Fibroblast of lung (primary cell): ENCODE measurements around the gene IGFLR1. TPM values are rescaled to one million over a fixed set of nuclear protein-coding genes. Genes with fewer than 3 reads are reported as not detected.

Source experiments
- DNase-seq, 2 donors: peaks; one replicate each; pipeline versions ENCODE4 v3.0.0 to v3.0.0-alpha.2; 2010; ENCODE audit warnings: low read depth in 2 of 2
- H2AFZ ChIP-seq: 2 replicates; pipeline ENCODE4 v1.5.1; 2012; ENCODE audit warnings: low read length, control low read depth, inconsistent platforms
- H3K27ac ChIP-seq: 2 replicates; pipeline ENCODE4 v1.5.1; 2011; ENCODE audit warnings: low read length, control low read depth; ENCODE audit not compliant: insufficient read depth
- H3K27me3 ChIP-seq: 2 replicates; pipeline ENCODE4 v1.5.1; 2011; ENCODE audit warnings: mild to moderate bottlenecking, low read length; ENCODE audit not compliant: control insufficient read depth, insufficient read depth
- H3K36me3 ChIP-seq: 2 replicates; pipeline ENCODE4 v1.5.1; 2011; ENCODE audit warnings: low read length; ENCODE audit not compliant: control insufficient read depth, insufficient read depth
- H3K4me1 ChIP-seq: 2 replicates; pipeline ENCODE4 v1.5.1; 2011; ENCODE audit warnings: low read length; ENCODE audit not compliant: control insufficient read depth, insufficient read depth; ENCODE audit errors: extremely low read depth
- H3K4me2 ChIP-seq: 2 replicates; pipeline ENCODE4 v1.5.1; 2011; ENCODE audit warnings: low read length, control low read depth; ENCODE audit not compliant: insufficient read depth; ENCODE audit errors: extremely low read depth
- H3K4me3 ChIP-seq, 4 experiments: fragments of 200-600 bp in 1 of 4; sonication (generic) in 1 of 4; replicated peaks in 1 of 4; 2 replicates each; pipeline ENCODE4 v1.5.1; 2011 to 2016; ENCODE audit warnings: low read length in 4 of 4, low read depth in 3 of 4, mild to moderate bottlenecking in 3 of 4, control low read depth in 2 of 4, inconsistent platforms in 1 of 4, mixed read lengths in 1 of 4; ENCODE audit not compliant: insufficient read depth in 1 of 4; ENCODE audit errors: control extremely low read depth in 1 of 4
- H3K79me2 ChIP-seq: 2 replicates; pipeline ENCODE4 v1.5.1; 2012; ENCODE audit warnings: mild to moderate bottlenecking, low read length, inconsistent platforms; ENCODE audit not compliant: control insufficient read depth, insufficient read depth
- H3K9ac ChIP-seq: 2 replicates; pipeline ENCODE4 v1.5.1; 2011; ENCODE audit warnings: mild to moderate bottlenecking, low read length, control low read depth; ENCODE audit not compliant: insufficient read depth
- H3K9me3 ChIP-seq: 2 replicates; pipeline ENCODE4 v1.5.1; 2012; ENCODE audit warnings: low read depth, low read length; ENCODE audit not compliant: control insufficient read depth, insufficient read depth
- H4K20me1 ChIP-seq: 2 replicates; pipeline ENCODE4 v1.5.1; 2011; ENCODE audit warnings: low read length; ENCODE audit not compliant: control insufficient read depth, insufficient read depth; ENCODE audit errors: extremely low read depth
- EZH2 ChIP-seq: IDR thresholded peaks from 2 replicates; pipeline ENCODE4 v1.5.1; 2012; ENCODE audit warnings: low read length, control low read depth, mild to moderate bottlenecking; ENCODE audit errors: missing control alignments
- polyA plus RNA-seq, 2 donors: library from polyadenylated mRNA; depleted of rRNA in 1 of 2; stranded (reverse) in 1 of 2; unstranded in 1 of 2; fragments of >200 nt; gene quantifications; 2 replicates each; pipeline ENCODE4 v1.2.1, GENCODE V29; 2011 to 2012; ENCODE audit warnings: missing spikeins in 1 of 2
- total RNA-seq: library from RNA; depleted of rRNA; stranded (reverse); fragments of >200 nt; gene quantifications from 2 replicates; pipeline ENCODE4 v1.2.1, GENCODE V29; 2014
- TF ChIP-seq, protein P1 (sequence below), 2 donors: IDR thresholded peaks in 1 of 2; conservative IDR thresholded peaks in 1 of 2; 1 replicate in 1 of 2; 2 replicates in 1 of 2; pipeline ENCODE4 v1.5.1; 2011 to 2012; ENCODE audit warnings: low read length in 2 of 2, control low read depth in 1 of 2, inconsistent platforms in 1 of 2, low read depth in 1 of 2, mild to moderate bottlenecking in 1 of 2

The IGFLR1 gene
- total and polyA plus RNA-seq, 2 donors (not counting 1 experiment from before 2014, with no cell fraction given): 0.17 to 0.75 TPM

GRCh38 chr19:35783469-35784434 lies 41.5 kb upstream of the IGFLR1 start:
- no peaks in the 10 kb centered on the region for H3K4me1 ChIP-seq
- H2AFZ ChIP-seq: no peak overlapping the region
- H3K9me3 ChIP-seq: no peaks in the 10 kb centered on the region
- no peaks in the 10 kb centered on the region for H3K27me3 ChIP-seq
- TF ChIP-seq EZH2: no peak
- TF ChIP-seq, protein P1, sequence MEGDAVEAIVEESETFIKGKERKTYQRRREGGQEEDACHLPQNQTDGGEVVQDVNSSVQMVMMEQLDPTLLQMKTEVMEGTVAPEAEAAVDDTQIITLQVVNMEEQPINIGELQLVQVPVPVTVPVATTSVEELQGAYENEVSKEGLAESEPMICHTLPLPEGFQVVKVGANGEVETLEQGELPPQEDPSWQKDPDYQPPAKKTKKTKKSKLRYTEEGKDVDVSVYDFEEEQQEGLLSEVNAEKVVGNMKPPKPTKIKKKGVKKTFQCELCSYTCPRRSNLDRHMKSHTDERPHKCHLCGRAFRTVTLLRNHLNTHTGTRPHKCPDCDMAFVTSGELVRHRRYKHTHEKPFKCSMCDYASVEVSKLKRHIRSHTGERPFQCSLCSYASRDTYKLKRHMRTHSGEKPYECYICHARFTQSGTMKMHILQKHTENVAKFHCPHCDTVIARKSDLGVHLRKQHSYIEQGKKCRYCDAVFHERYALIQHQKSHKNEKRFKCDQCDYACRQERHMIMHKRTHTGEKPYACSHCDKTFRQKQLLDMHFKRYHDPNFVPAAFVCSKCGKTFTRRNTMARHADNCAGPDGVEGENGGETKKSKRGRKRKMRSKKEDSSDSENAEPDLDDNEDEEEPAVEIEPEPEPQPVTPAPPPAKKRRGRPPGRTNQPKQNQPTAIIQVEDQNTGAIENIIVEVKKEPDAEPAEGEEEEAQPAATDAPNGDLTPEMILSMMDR (conservative IDR thresholded peaks at IDR 0.05 in 1 of 2, IDR thresholded peaks at IDR 0.05 in 1 of 2; ENCODE audit: low read depth in 1 of 2, low read length in 2 of 2): no peak
- H3K9ac ChIP-seq: no peak overlapping the region
- H4K20me1 ChIP-seq: no peaks in the 10 kb centered on the region
- no peak for DNase-seq
- H3K27ac ChIP-seq: no peak overlapping the region
- H3K4me2 ChIP-seq: no peak overlapping the region
- H3K4me3 ChIP-seq: no peak overlapping the region
- no peaks in the 10 kb centered on the region for H3K79me2 ChIP-seq
- peaks cover 10% of the 10 kb centered on the region for H3K36me3 ChIP-seq

- Histone ChIP-seq H3K36me3 (peaks cover 10% of the 10 kb centered on the region), H4K20me1 (no peaks in the 10 kb centered on the region), H2AFZ (no peak overlapping the region), H3K4me2 (no peak overlapping the region), H3K27ac (no peak overlapping the region), H3K4me1 (no peaks in the 10 kb centered on the region), H3K9ac (no peak overlapping the region), H3K4me3 (no peak overlapping the region), H3K27me3 (no peaks in the 10 kb centered on the region), H3K79me2 (no peaks in the 10 kb centered on the region), H3K9me3 (no peaks in the 10 kb centered on the region)
- TF ChIP-seq EZH2: no peak
- TF ChIP-seq, protein P1 (conservative IDR thresholded peaks at IDR 0.05 in 1 of 2, IDR thresholded peaks at IDR 0.05 in 1 of 2; ENCODE audit: low read depth in 1 of 2, low read length in 2 of 2): no peak
- no peak for DNase-seq
Measured at GRCh38 chr19:35782589-35782988, 40.3 kb upstream of the IGFLR1 start.

DNA sequence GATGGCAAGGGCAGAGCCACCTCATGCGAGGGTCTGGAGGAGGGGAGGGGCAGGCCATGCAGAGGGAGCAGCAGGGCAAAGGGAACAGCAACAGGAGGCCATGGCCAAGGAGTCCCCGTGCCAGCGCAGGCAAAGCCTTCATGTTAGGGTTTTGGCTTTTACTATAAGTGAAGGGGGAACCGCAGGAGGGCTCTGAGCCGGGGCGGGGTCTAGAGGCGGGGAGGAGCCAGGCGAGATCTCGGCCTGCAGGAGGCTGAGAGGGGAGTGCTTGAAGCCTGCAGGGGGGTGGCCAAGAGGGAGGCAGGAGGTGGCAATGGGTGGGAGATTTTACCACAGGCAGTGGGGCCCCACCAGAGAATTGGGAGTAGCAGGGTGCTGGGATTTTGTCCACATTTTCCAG lies 39.4 kb upstream of the IGFLR1 start:
- no peaks in the 10 kb centered on the region for H3K79me2 ChIP-seq
- TF ChIP-seq, protein P1 (conservative IDR thresholded peaks at IDR 0.05 in 1 of 2, IDR thresholded peaks at IDR 0.05 in 1 of 2; ENCODE audit: low read depth in 1 of 2, low read length in 2 of 2): no peak
- no peak for TF ChIP-seq EZH2
- H3K9ac ChIP-seq: no peak overlapping the region
- H2AFZ ChIP-seq: no peak overlapping the region
- no peak overlapping the region for H3K4me2 ChIP-seq
- no peaks in the 10 kb centered on the region for H4K20me1 ChIP-seq
- no peaks in the 10 kb centered on the region for H3K9me3 ChIP-seq
- H3K27ac ChIP-seq: no peak overlapping the region
- DNase-seq: no peak
- no peaks in the 10 kb centered on the region for H3K4me1 ChIP-seq
- H3K4me3 ChIP-seq: no peak overlapping the region
- peaks cover 10% of the 10 kb centered on the region for H3K36me3 ChIP-seq
- H3K27me3 ChIP-seq: no peaks in the 10 kb centered on the region
